Cardiac septum (tissue), 1 donor: ENCODE results near the gene DSTN. TPM values are rescaled to one million over a fixed set of nuclear protein-coding genes. Genes with fewer than 3 reads are reported as not detected.

Experiments
- DNase-seq: peaks from one replicate; pipeline ENCODE4 v3.0.0-alpha.2; 2020; ENCODE audit warnings: low spot score
- intact Hi-C: fragments of 100-400 bp; cut with DNase I; formaldehyde crosslinking; loops from one replicate; pipeline ENCODE4 v1.14.0; 2022
- total RNA-seq: library from RNA; stranded (reverse); fragmentation: NEBNext Ultra II Directional; extraction: Animal tissue kit (Norgen Biotek cat#: 25700); gene quantifications from one replicate; pipeline ENCODE4 v1.2.1, GENCODE V29; 2021
- donor health status: DM: no; HTN: no; CAD: no.

Gene DSTN
- total RNA-seq, 1 donor from 2014 or later = 569 TPM

DNA sequence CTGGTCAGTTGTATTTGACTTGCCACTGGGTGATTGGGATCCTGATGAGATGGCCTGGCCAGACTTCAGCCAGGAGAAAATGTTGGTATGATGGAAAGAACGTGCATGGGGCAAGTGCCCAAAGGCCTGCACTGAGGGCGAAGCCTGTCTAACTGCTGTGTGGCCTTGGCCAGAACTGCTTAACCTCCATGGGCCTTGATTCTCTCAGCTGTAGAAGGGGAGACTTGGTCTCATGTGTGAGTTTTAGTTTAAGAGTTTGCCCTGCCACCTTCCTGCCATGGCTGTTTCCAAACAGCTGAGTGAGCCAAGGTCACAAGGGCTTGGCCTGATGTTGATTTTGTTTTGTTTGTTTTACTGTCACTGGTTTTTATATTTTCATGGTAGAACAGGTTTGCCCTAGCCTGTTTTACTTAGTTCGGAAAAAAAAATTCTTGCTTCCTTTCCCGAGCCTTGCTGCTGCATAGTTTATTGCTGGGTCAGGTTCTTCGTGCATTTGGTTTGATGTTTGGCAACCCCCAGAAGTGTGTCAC, 35.3 kb downstream of the DSTN start:
- no peak for DNase-seq
- intact Hi-C loops = no loop called here

GRCh38 chr20:17606001-17606400, 36.1 kb downstream of the DSTN start:
- intact Hi-C loops = no loop called here
- no peak for DNase-seq

DNA sequence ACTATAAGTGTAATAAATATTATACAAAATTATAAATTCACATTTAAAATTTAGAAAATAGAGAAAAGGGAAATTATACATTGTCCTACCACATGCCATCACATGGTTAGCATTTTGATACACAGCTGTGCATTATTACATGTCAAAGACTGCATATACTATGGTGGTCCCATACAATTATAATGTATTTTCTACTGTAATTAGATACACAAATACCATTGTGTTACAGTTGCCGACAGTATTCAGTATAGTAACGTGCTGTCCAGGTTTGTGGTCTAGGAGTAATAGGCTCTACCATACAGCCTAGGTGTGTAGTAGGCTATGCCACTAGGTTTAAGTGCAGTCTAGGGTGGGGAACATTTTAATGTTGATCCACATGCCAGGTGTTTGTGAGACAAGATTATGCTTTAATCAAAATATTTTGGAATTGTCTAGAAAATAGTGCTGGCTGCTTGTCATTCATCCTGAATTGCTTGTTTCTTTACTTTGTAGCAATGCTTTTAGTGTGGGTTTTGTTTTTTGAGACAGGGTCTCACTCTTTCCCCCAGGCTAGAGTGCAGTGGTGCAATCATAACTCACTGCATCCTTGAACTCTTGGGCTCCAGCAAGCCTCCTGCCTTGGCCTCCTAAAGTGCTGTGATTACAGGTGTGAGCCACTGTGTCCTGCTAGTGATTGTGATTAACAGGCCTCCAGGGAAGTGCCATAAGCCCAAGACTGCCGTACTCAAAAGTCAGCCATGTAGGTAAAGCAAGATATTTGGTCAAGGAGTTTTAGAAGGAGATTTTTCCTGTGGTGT, 39.0 kb downstream of the DSTN start:
- intact Hi-C loops = no loop called here
- no peak for DNase-seq

DNA sequence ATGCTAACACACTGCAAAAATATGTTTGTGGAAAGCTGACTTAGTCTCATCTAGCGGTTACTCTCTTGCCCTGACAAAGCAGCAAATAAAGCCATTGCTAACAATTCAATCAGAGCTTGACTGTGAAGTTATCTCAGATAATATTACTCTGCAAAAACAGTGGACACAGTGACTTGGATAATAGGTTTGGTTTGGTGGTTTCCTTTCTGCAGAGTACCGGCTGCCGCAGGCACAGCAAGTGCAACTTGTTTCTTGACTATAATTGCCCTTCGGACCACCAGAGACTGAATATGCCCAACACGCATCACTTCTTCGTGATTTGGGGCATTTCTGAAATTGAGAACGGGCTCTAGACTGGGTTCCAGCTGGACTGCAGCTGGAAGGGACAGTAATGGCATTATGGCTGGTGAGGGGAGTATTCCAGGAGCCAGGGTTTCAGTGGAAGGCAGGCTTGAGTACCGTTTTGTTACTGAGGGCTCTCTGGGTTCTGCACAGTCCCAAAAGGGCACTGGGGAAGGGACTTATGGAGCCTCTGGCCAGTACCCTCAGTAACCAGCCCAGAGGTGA, 40.0 kb downstream of the DSTN start:
- DNase-seq = no peak

GRCh38 chr20:17610566-17611289, 40.9 kb downstream of the DSTN start:
- DNase-seq = no peak
- intact Hi-C loops = loop anchor here (5.0 kb wide), 1 partner anchor 38 kb away; the partner anchor contains the start of gene DSTN

More for the DNA sequence above, 40.0 kb downstream of the DSTN start:
- intact Hi-C loops = loop anchor here (5.0 kb wide), 1 partner anchor 38 kb away; the partner anchor contains the start of gene DSTN

GRCh38 chr20:17611290-17611539, 41.3 kb downstream of the DSTN start:
- no peak for DNase-seq
- intact Hi-C loops = loop anchor here (5.0 kb wide), 1 partner anchor 39 kb away; the partner anchor contains the start of gene DSTN

GRCh38 chr20:17611540-17612286, 41.8 kb downstream of the DSTN start:
- intact Hi-C loops = loop anchor here (5.0 kb wide), 1 partner anchor 39 kb away; the partner anchor contains the start of gene DSTN
- no peak for DNase-seq

DNA sequence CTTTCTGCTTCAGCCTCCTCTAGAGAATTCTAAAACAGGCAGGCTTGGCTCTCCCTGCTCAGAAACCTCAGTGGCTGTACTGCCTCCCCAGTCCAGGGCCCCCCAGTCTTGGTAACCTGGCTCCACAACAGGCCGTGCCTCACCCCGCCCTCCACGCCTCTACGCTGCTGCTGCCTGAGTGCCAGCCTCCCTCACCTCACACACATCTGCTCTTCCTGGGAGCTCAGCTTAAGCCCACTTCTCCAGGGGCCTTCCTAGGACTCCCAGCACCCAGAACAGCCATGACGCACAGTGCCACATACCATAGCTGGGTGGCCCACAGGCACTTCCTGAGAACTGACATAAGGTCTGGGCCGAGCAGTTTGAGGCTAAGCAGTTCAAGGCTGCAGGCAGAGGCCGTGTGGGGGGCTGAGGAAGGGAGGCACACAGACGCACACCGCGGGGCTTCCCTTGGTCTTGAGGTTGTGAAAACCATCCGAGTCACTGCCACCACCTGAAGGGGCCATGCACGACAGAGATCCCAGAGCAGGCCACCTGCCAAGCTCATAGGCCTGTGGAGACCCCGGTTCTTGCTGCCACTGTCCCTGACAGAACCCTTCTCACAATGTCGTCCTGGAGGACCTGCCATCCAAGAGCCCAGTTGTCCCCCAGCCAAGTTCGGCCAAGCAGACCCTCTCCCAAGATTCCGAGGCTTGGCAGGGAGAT, 42.6 kb downstream of the DSTN start:
- no peak for DNase-seq
- intact Hi-C loops = loop anchor here (5.0 kb wide), 1 partner anchor 40 kb away; the partner anchor contains the start of gene DSTN

- intact Hi-C loops = loop anchor here (5.0 kb wide), 1 partner anchor 41 kb away; the partner anchor contains the start of gene DSTN
- no peak for DNase-seq
Observed at GRCh38 chr20:17612992-17613327, 43.1 kb downstream of the DSTN start.

DNA sequence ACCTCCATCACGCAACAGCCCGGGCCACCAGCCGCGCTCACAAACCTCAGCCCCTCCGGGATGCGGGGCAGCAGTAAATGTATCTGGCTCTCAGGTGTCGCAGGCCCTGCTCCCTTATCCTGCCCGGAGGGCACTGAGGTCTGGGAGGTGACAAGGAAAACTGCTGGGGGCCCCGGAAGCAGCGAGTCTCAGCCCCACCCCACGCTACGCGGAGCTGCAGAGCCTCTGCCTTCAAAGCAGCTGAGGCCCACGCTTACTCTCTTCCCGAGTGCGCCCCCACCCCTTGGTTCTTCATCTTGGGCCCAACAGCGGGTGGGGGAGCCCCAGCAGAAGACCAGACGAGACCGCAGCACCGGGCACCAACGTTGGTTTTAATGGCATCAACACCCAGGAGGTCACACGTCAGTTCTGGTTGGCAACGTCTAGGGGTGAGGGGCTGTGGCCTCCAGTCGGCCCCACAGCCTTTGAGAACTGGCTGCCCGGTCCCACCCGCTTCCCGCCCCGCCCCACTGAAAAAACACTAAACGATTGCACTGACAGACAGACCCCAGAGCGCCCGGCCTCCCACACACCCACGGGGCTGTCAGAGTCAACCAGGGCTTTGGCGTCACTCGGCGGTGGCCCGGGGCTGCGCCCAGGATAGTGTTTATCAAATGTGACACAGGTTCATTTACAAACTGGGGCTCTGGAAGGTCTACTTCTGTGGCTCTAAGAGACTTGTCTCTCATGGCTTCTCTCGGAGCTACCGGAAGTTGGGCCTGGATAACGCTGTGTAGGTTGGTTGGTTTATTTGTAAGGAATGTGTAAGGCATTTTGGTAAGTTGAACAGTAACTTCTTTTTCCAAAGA, 43.7 kb downstream of the DSTN start:
- intact Hi-C loops = loop anchor here (5.0 kb wide), 1 partner anchor 41 kb away; the partner anchor contains the start of gene DSTN
- DNase-seq = no peak

DNA sequence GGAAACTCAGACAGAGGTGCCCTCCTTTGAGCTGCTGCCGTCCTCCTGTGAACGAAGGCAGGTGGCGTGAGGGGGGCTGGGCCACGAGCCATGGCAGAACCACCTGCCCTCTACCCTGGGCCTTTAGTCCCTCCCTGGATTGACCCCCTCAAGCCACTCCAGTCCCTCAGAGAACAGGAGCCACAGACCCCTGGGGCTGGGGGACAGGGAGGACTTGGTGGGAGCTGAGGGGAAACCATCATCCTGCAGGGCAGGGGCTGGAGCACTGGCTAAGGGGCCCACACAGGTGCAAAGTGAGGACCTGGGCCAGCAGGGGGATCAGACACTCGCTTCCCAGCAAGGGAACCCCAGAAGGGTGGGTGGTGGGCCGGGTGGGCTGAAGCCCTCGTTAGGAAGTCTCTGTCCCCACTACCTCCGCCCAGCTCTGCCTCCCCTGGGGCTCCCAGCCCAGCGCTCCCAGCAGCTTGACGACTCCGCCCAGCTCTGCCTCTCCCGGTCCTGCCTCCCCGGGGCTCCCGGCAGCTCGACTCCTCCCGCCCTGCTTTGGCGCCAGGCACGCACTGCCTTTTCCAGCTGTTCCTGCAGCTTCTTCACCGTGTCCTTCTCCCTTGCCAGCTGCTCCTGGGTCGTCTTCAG, 44.4 kb downstream of the DSTN start:
- DNase-seq = peak; percentile 84
- intact Hi-C loops = loop anchor here (5.0 kb wide), 1 partner anchor 42 kb away; the partner anchor contains the start of gene DSTN

DNA sequence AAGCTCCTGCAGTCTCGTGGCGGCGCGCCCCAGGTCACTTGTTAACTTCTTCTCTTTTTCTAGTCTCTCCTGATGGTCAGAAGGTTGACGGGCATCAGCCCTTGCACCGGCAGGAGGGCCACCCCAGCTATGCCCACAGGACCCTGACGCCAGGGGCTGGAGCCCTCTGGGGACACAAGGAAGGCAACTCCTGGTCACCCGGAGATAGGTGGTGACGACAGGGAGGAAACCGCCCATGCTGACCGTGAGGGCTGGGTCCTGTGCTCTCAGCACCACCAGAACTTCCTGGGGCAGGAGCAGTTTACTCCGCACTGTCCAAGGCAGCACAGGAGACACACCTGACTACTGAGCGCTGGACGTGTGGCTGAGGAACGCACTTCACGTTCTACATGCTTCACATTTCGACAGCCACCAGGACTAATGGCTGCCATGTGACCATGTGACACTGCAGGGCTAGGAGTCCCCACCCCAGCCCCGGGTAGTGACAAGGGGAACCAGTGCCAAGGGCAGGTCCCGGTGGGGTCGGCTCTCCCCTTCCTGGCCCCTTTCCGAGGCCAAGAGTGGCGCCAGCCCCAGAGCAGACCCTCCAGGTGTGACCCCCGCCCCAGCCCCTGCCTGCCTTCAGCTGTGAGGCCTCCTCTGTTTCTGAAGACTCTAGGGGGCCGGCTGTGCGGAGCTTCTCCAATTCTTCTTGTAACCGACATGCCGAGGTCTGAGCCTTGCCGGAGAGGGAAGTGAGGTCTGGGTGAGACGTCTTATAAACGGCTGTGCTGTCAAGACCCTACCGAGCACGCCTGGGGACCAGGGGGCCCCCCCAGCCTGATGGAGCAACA, 45.2 kb downstream of the DSTN start:
- DNase-seq = peak; percentile 77
- intact Hi-C loops = loop anchor here (5.0 kb wide), 1 partner anchor 43 kb away; the partner anchor contains the start of gene DSTN

GRCh38 chr20:17615645-17616479, 46.0 kb downstream of the DSTN start:
- peak; percentile 75 for DNase-seq
- intact Hi-C loops = no loop called here

GRCh38 chr20:17616480-17617211, 46.8 kb downstream of the DSTN start:
- intact Hi-C loops = no loop called here
- DNase-seq = peak; percentile 73

- intact Hi-C loops = no loop called here
- DNase-seq = peak; percentile 82
Observed at GRCh38 chr20:17617212-17617867, 47.5 kb downstream of the DSTN start.
